A673 (cell line): Measurements from ENCODE around the gene LCN1.

Source experiments
- EZH2 ChIP-seq: fragments of 200-600 bp; sonication (generic); IDR thresholded peaks from 2 replicates; pipeline ENCODE4 v1.6.1; 2017; ENCODE audit warnings: borderline replicate concordance, low read depth, mild to moderate bottlenecking, mixed read lengths, antibody characterized with exemption, low read length; ENCODE audit not compliant: poor library complexity, severe bottlenecking
- TF ChIP-seq, protein P1 (sequence below): fragments of 300-800, 200-600 bp; sonication (generic); conservative IDR thresholded peaks from 2 replicates; pipeline ENCODE4 v1.5.1; 2017; ENCODE audit warnings: low read depth, mild to moderate bottlenecking, antibody characterized with exemption, low read length, moderate library complexity, mixed read lengths

DNA sequence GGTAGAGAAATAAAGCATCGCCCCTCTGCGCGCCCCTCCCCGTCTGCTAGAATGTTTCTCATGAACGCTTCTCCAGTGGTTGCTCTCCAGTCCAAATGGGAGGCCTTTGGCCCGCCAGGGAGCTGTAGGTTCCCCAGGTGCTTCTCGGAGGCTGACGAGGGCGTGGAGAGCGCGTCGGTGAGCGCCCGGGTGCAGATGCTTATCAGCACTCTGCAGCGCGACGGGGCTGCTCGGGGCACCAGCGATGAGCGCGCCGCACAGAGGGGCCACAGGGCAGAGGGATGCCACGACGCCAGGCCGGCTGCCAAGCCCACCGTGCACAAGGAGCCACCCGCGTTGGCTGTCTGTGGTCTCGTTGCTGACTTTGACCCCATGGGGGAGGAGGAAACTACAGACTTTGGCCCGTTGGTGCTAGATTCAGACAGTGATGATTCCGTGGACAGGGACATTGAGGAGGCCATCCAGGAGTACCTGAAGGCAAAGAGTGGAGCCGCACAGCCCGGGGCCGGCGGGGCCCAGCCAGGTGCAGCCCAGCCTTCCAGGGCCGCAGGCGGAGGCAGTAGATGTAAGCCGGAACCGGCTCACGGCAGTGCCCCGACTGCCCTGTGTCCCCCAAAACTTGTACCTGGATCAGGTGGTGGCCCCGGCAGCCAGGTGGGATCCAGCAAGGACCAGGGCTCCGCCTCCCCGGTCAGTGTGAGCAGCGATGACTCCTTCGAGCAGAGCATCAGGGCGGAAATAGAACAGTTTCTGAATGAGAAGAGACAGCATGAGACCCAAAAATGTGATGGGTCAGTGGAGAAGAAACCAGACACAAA, 36.6 kb upstream of the LCN1 start:
- TF ChIP-seq, protein P1, sequence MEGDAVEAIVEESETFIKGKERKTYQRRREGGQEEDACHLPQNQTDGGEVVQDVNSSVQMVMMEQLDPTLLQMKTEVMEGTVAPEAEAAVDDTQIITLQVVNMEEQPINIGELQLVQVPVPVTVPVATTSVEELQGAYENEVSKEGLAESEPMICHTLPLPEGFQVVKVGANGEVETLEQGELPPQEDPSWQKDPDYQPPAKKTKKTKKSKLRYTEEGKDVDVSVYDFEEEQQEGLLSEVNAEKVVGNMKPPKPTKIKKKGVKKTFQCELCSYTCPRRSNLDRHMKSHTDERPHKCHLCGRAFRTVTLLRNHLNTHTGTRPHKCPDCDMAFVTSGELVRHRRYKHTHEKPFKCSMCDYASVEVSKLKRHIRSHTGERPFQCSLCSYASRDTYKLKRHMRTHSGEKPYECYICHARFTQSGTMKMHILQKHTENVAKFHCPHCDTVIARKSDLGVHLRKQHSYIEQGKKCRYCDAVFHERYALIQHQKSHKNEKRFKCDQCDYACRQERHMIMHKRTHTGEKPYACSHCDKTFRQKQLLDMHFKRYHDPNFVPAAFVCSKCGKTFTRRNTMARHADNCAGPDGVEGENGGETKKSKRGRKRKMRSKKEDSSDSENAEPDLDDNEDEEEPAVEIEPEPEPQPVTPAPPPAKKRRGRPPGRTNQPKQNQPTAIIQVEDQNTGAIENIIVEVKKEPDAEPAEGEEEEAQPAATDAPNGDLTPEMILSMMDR, result no peak
- no peak for TF ChIP-seq EZH2
